Epithelial cell of proximal tubule (primary cell): ENCODE data around the gene BBS4. TPM values are rescaled to one million over a fixed set of nuclear protein-coding genes. Genes with fewer than 3 reads are reported as not detected.

Experiments
- DNase-seq: peaks from one replicate; pipeline ENCODE4 v3.0.0-alpha.2; 2011; ENCODE audit warnings: low read depth
- H3K4me3 ChIP-seq: 2 replicates; pipeline ENCODE4 v1.5.1; 2011; ENCODE audit warnings: low read depth, mild to moderate bottlenecking, low read length
- total RNA-seq: library from RNA; depleted of rRNA; stranded (reverse); fragments of >200 nt; gene quantifications from 2 replicates; pipeline ENCODE4 v1.2.3, GENCODE V29; 2015
- TF ChIP-seq, protein P1 (sequence below): conservative IDR thresholded peaks from 2 replicates; pipeline ENCODE4 v1.5.1; 2012; ENCODE audit warnings: low read depth, mild to moderate bottlenecking, low read length

BBS4 gene
- total RNA-seq, 1 donor from 2014 or later: 11.6 TPM

DNA sequence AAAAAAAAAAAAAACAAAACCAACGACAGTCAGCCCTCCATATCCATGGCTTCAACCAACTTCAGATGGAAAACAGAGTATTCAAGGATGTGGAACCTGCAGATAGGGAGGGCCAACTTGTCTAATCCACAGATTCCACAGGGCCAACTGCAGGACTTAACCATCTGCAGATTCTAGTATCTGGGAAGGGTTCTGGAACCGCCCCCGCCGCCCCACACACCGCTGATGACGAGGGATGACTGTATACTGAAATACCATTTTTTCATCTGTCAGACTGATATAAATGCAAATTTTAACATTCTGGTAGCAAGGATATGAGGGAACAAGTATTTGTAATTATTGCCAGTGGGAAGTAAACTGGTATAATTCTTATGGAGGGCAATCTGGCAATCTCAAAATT is 68.1 kb downstream of the BBS4 start:
- no peak for DNase-seq
- TF ChIP-seq, protein P1, sequence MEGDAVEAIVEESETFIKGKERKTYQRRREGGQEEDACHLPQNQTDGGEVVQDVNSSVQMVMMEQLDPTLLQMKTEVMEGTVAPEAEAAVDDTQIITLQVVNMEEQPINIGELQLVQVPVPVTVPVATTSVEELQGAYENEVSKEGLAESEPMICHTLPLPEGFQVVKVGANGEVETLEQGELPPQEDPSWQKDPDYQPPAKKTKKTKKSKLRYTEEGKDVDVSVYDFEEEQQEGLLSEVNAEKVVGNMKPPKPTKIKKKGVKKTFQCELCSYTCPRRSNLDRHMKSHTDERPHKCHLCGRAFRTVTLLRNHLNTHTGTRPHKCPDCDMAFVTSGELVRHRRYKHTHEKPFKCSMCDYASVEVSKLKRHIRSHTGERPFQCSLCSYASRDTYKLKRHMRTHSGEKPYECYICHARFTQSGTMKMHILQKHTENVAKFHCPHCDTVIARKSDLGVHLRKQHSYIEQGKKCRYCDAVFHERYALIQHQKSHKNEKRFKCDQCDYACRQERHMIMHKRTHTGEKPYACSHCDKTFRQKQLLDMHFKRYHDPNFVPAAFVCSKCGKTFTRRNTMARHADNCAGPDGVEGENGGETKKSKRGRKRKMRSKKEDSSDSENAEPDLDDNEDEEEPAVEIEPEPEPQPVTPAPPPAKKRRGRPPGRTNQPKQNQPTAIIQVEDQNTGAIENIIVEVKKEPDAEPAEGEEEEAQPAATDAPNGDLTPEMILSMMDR: no peak
- no peak overlapping the region for H3K4me3 ChIP-seq

DNA sequence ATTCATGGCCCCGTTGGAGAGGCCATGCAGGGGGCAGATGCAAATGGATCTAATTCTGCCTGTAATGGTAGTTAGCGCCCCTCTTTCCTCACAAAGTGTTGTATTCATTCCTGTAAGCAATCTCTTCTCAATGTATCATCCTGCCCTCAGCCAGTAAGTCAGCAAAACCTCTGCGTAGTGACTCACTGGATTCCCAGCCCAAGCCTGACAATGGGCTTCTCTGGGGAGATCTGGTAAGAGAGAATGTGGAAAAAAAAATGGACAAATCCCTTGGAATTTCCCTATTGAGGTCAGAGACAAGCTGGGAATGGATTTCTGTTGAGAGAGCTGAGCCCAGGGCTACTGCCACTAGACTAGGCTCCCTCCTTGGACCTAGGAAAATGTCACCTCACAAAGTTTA is 72.2 kb downstream of the BBS4 start:
- TF ChIP-seq, protein P1: no peak
- H3K4me3 ChIP-seq: no peak overlapping the region
- DNase-seq: peak; percentile 53

DNA sequence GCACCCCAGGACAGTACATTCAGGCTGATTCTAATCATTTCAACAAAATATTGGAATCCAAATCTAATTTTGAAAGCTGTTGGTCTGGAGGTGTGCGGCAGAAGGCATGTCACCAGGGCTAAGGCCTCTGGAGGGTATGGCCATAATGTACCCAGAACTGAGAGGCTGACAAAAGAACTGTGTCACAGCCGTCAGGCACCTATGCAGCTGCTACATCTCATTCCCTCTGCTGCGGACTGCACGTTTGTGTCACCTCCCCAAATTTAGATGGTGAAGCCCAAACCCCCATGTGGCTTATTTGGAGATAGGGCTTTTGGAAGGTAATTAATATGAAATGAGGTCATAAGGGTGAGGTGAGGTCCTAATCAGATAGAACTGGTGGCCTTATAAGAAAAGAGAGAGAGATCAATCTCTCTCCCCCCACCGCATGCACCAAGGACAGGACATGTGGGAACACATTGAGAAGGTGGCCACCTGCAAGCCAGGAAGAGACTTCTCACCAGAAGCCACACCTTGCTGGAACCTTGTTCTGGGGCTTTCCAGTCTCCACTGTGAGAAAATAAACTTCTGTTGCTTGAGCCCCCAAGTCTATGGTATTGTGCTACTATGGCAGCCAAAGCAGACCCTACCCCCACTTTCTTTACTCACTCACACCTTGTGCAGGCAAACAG is 74.7 kb downstream of the BBS4 start:
- H3K4me3 ChIP-seq: no peak overlapping the region
- TF ChIP-seq, protein P1: no peak
- DNase-seq: no peak

DNA sequence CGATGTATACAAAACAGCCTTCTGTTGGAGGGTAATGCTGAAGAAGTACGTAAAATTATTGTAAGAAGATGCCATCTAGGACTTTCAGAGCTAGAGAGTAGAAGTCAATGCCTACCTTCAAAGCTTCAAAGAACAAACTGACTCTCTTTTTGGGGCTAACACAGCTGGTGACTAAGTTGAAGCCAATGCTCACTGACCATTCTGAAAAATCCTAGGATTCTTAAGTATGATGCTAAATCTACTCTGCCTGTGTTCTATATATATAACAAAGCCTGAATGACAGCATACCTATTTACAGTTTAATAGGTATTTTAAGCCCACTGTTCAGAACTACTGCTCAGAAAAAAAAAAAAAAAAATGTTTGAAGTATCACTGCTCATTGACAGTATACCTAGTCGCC is 78.6 kb downstream of the BBS4 start:
- TF ChIP-seq, protein P1: no peak
- no peak overlapping the region for H3K4me3 ChIP-seq

DNA sequence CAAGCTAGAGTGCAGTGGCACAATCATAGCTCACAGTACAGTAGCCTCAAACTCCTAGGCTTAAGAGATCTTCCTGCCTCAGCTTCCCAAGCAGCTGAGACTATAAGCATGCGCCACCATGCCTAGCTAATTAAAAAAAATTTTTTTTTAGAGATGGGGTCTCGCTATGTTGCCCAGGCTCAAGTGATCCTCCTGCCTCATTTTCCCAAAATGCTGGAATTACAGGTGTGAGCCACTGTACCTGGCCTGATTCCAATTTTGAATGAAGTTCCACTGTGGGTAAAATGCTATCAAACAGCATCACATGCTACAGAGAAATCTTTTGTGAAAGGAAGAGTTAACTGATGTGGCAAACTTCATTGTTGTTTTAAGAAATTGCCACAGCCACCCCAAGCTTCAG is 80.0 kb downstream of the BBS4 start:
- TF ChIP-seq, protein P1: no peak
- no peak for DNase-seq
- H3K4me3 ChIP-seq: no peak overlapping the region

More for the DNA sequence above, 78.6 kb downstream of the BBS4 start:
- no peak for DNase-seq

DNA sequence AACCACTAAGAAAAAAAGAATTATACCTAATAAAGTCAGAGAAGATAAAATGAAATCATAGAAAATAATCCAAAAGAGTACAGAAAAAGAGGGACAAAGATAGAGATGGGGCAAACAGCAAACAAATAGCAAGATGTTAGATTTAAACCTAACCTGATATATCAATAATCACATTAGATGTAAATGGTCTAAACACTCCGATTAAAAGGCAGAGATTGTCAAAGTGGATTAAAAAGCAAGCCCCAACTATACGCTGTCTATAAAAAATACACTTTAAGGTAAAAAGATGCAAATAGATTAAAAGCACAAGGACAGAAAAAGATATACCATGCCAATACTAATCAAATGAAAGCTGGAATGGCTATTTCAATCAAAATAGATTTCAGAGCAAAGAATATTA is 80.8 kb downstream of the BBS4 start:
- TF ChIP-seq, protein P1: no peak
- DNase-seq: no peak
- no peak overlapping the region for H3K4me3 ChIP-seq

DNA sequence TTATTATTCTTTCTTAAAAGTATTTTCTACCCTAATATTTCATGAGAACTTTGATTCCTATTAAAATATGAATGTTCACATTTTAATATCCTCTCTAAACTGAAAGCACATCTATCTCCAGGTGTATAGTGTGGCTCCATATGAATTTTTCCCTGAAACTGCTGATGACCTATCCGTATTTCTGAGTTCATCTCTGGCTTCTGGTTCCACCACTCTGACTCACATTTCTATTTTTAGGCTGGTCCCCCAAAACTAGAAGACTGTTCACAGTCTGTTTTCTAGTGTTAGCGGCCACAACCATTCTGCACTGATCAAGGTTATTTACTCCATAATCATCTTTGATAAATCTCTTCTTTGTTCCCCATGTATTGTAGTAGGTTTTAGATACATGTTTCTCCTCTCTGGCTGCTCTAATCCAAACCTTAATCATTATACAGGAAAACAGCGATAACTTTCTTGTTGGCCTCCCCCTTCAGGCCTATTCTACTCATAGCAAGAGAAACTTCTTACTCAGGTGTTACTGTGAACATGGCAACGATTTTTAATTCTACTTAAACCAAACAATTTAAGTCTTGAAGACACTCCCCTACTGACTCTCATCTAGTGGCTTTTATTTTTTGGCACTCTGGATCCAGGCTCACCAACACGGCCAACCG is 84.8 kb downstream of the BBS4 start:
- TF ChIP-seq, protein P1: peak; percentile 49
- no peak overlapping the region for H3K4me3 ChIP-seq
- no peak for DNase-seq
